Activated CD8-positive, alpha-beta memory T cell treated with anti-CD3 and anti-CD28 coated beads, Interleukin-2, amount 50 U/mL, for 48 hours (primary cell): ENCODE data around the gene CTSH.
"Not testable (repeated sequence)": the region's sequence is repeated elsewhere in the genome, so short reads cannot be mapped to it uniquely, and the experiment has no call there.

Source experiments
- DNase-seq: peaks from one replicate; pipeline ENCODE4 v3.0.0-alpha.2; 2020

CTSH gene

GRCh38 chr15:78921940-78922339 is 22.9 kb downstream of the CTSH start:
- no peak for DNase-seq

- DNase-seq, result no peak
These were observed 23.3 kb downstream of the CTSH start for GRCh38 chr15:78921517-78921916.

- no peak for DNase-seq
These were observed 27.0 kb downstream of the CTSH start for GRCh38 chr15:78917888-78918287.

GRCh38 chr15:78916088-78916487 is 28.8 kb downstream of the CTSH start:
- DNase-seq, result no peak

- no peak for DNase-seq
These were observed 29.3 kb downstream of the CTSH start for GRCh38 chr15:78915341-78916087.

GRCh38 chr15:78914027-78914764 is 30.6 kb downstream of the CTSH start:
- DNase-seq, result no peak

GRCh38 chr15:78913012-78913411 is 31.8 kb downstream of the CTSH start:
- no peak for DNase-seq

- DNase-seq, result no peak
These were observed 32.5 kb downstream of the CTSH start for GRCh38 chr15:78912316-78912715.

GRCh38 chr15:78910271-78910670 is 34.6 kb downstream of the CTSH start:
- DNase-seq, result no peak

GRCh38 chr15:78909791-78910228 is 35.0 kb downstream of the CTSH start:
- no peak for DNase-seq

GRCh38 chr15:78909160-78909695 is 35.6 kb downstream of the CTSH start:
- no peak for DNase-seq

- DNase-seq, result no peak
These were observed 37.3 kb downstream of the CTSH start for GRCh38 chr15:78907577-78907976.

- no peak for DNase-seq
These were observed 38.6 kb downstream of the CTSH start for GRCh38 chr15:78906316-78906620.

- no peak for DNase-seq
These were observed 40.1 kb downstream of the CTSH start for GRCh38 chr15:78904599-78905358.

- DNase-seq, result not testable (repeated sequence)
These were observed 42.4 kb downstream of the CTSH start for GRCh38 chr15:78902281-78903032.

- not testable (repeated sequence) for DNase-seq
These were observed 43.9 kb downstream of the CTSH start for GRCh38 chr15:78900819-78901533.

- no peak for DNase-seq
These were observed 46.3 kb downstream of the CTSH start for GRCh38 chr15:78898540-78898939.

GRCh38 chr15:78895471-78895870 is 49.4 kb downstream of the CTSH start:
- DNase-seq, result no peak

GRCh38 chr15:78893538-78893937 is 51.3 kb downstream of the CTSH start:
- no peak for DNase-seq

GRCh38 chr15:78889000-78889399 is 55.8 kb downstream of the CTSH start:
- DNase-seq, result no peak

GRCh38 chr15:78881681-78882080 is 63.2 kb downstream of the CTSH start:
- DNase-seq, result no peak

- DNase-seq, result no peak
These were observed 64.0 kb downstream of the CTSH start for GRCh38 chr15:78880813-78881212.
